CD4-positive, alpha-beta T cell treated with Interleukin-6 at 100 ng/mL for 8 hours (primary cell): ENCODE results near the gene EMC9.
A peak's percentile ranks its signal among the peaks of the same experiment; 100 is the strongest.

Experiments used
- DNase-seq: peaks from one replicate; pipeline ENCODE4 v3.0.0-alpha.2; 2020; ENCODE audit warnings: mixed read lengths, low spot score

EMC9 gene

DNA sequence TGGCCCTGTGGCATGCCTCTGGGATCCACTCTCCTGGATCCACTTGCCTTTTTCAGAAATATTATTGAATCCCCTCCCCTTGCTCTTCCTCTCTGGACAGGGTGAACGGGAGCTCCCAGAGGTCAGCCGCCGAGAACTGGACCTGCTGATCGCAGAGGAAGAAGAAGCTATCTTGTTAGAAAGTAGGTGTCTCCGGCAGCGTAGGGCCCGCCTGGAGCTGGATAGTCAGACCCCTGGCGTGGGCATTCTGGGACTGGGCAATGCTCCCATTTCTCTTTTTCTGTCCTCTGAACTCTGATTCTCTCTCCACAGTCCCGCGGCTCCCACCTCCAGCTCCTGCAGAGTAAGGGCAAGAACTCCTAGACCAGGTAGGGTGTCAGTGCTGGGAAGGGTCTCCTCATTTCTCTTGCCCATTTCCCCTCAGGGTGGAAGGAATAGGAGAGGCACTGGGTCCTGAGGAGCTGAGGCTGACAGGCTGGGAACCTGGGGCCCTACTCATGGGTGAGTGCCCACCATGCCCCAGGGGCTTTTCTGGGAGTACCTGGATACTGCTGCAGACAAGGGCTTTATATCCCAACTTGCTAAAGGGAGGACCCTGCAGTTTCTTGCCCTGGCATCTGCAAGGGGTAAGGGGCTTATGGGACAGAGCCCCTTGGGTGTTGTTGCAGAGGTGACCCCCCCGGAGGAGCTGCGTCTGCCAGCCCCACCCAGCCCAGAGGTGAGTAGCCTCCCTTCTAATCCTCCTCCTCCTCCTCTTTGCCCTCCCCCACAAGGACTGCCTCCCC is 35.8 kb upstream of the EMC9 start:
- no peak for DNase-seq

DNA sequence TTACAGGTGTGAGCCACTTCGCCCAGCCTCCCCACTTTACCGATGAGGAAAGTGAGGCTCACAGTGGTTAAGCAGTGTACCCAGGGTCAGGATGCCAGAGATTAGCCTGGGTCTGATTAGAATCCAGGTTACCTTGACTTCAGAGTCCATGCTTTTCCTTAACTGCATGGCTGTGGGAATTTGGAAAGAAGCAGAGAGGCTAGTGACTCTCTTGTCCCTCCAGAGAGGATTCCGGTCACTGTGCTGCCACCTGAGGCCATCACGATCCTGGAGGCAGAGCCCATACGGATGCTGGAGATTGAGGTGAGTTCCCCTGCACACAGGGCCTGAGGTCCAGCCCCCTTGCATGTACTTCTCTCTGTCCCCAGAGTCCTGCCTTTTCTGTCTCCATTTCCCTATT is 35.2 kb upstream of the EMC9 start:
- no peak for DNase-seq

GRCh38 chr14:24172871-24173281 is 31.5 kb upstream of the EMC9 start:
- no peak for DNase-seq

DNA sequence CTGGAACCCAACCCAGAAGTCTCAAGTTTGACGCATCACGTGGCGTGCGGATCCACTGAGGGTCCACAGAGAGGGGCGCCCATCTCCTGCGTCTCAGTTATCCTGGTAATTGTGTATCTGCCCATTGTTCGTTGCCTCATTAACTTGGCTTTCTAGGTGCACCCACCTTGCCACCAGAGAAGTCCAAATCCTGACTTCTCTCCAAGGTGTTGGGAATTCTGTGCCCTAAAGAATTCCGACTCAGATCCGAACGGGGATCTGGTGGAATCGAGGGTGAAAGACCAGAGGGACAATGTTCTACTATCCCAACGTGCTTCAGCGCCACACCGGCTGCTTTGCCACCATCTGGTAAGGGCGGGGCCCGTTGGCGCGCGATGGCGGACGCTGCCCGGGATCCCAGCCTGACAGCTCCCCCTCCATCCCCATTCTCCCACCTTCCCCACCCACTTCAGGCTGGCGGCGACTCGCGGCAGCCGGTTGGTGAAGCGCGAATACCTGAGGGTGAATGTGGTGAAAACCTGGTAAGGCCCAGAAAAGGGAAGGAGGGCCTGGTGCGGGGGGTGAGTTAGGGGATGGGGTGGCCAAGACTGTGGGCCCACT is 31.0 kb upstream of the EMC9 start:
- no peak for DNase-seq

DNA sequence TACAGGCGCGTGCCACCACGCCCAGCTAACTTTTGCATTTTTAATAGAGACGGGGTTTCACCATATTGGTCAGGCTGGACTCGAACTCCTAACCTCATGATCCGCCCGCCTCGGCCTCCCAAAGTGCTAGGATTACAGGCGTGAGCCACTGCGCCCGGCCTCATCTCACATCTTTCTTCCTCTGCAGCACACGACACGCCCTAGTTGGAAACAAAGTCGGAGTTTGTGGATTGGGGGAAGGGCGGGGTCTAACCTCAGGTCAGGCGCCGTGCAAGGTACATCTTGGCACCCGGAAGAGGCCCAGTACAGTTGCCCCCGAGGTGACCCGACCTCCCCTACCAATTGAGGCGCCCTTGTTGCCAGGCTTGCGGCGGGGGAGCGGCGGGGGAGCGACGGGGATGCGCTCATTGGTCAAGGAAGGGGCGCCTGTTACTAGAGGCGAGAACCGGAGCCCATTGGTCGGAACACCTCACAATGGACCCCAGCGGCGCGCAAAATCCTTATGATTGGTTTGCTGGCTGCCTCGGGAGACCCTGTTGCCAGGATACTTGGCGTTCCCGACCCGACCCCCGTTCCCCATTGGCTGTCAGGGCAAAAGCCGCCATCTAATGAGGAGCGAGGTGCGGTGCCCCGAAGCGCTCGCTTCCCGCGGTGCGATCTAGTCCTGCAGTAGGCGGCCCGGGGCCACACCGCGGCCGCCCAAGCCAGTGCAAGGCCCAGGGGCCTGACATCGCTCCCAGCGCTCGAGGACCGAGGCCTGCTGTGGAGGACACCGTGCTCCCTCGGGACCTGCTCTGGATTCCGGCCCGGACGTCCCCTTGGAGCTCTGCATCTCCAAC is 30.2 kb upstream of the EMC9 start, which contains the start of gene REC8:
Gene REC8 (plus strand): TSS at position 659 of the 839 bp plus-strand sequence. CDS start 473 bp downstream, outside the sequence.
- peak; percentile 73 for DNase-seq

DNA sequence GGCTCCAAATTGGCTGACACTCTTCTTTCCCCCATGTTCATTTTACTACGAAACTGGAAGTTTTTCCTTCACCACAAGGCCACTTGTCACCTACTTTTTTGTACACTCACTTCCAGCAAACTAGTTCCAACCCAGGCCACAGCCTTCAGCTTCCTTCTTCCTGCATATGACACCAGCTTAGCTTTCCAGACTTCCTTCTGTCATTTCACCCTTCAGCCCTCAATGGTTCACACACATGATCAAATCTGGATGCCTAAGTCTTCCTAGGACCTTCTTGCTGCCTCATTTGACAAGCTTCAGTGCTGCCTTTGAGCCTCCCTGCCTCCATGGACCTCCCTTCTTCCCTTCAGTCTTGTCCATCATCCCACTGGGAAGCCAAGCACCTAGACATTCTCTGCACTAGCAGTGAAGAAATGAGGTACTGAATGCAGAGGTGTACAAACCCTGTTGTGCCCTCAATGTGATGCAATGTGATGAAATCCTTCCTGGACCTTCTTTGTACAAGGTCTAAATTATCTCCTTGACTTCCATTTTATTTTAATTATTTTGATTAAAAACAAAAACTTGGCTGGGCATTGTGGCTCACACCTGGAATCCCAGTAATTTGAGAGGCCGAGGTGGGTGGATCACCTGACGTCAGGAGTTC is 26.2 kb upstream of the EMC9 start:
- DNase-seq, result no peak

DNA sequence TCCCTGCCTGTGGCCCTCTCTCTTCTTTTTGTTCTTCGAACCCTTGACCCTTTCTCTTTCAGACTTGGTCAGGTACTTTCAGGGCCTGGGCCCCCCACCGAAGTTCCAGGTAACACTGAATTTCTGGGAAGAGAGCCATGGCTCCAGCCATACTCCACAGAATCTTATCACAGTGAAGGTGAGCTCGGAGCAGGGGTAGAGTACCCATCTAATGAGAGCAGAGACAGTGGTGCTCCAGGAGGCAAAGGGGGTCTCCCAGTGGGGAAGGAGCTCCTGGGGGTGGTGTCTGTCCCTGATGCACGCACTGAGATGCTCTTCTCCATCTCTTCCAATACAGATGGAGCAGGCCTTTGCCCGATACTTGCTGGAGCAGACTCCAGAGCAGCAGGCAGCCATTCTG is 24.4 kb upstream of the EMC9 start:
- DNase-seq, result no peak

GRCh38 chr14:24164518-24164991 is 23.2 kb upstream of the EMC9 start:
- no peak for DNase-seq

DNA sequence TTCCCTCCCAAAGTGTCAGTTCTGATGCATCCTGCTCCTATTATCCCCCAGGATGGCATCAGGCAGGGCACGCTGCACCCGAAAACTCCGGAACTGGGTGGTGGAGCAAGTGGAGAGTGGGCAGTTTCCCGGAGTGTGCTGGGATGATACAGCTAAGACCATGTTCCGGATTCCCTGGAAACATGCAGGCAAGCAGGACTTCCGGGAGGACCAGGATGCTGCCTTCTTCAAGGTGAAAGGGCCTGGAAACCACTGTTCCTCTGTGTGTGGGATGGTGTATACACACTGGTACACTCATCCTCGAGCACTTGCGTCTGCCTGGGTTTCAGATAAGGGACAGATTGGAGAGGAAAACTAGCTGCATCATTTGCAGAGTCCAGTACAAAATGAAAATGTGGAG is 20.7 kb upstream of the EMC9 start:
- no peak for DNase-seq

DNA sequence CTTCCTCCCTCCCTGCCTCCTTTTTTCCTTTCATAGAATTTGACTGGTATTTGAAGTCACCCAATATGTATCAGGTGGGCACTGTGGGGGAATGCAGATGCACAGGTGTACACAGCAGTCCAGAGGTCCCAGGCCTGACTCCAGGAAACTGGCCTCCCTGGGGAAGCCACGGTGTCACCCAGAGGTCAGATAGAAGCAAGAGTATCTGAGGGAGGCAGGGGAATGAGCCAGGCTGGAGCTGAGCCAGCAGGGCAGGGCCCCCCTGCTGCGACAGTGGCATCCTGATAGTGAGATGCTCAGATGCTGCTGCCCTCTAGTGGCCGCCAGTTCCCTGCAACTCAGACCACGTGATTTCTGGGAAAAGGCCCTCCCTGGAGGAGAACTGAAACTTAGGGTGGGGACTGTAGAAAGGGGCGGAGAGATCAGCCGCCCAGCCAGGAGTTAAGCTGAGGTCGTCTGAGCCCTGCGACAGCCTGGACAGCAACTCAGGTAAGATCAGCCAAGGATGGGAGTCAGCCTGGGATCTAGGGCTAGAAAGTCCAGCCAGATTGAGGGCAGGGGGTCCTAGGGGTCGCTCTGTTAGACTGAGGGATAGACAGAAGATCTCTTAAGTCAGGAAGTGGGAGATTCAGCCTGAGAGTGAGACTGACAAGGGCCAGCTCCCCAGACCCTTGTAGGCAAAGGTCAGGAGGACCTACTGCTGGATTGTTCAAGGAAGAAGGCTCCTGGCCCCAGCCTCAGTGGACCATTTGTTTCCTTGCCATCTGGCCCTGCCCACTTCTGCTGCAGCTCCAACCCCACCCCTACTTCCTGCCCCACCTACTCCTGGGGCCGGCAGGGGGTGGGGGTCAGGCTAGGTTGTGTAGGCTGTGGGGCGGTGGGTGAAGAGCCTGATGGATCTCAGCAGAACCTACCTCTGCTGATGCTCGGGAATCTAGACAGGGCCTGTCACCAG is 19.7 kb upstream of the EMC9 start, which contains the start of gene IRF9:
Gene IRF9 (plus strand): TSS at position 416 of the 955 bp plus-strand sequence. CDS start 880 bp downstream, outside the sequence.
- peak; percentile 96 for DNase-seq

- no peak for DNase-seq
These were observed 19.1 kb upstream of the EMC9 start for GRCh38 chr14:24160499-24160849.

DNA sequence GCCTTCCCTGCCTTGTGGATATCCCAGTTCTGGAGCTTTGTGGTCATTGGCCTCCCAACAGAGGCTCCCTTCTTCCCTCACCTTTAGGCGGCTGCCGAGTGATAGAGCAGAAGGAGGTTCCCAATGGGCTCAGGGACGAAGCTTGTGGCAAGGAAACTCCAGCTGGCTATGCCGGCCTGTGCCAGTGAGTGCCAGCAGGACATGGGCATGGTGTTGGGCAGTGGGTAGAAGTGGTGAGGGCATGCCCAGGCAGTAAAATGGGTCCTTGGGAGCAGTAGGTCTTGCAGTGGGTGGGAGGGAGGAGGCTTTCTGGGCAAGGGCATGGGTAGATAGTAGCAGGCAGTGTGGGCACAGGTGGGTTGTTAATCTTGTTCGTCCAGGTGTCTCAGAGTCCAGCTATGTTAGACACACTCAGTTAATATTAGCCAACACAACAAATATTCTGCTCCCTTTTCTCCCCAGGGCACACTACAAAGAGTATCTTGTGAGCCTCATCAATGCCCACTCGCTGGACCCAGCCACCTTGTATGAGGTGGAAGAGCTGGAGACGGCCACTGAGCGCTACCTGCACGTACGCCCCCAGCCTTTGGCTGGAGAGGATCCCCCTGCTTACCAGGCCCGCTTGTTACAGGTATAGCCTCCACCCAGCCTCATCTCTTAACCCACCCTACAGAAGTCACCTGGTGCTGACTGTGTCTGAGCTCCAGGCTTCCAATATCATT is 18.5 kb upstream of the EMC9 start:
- no peak for DNase-seq

DNA sequence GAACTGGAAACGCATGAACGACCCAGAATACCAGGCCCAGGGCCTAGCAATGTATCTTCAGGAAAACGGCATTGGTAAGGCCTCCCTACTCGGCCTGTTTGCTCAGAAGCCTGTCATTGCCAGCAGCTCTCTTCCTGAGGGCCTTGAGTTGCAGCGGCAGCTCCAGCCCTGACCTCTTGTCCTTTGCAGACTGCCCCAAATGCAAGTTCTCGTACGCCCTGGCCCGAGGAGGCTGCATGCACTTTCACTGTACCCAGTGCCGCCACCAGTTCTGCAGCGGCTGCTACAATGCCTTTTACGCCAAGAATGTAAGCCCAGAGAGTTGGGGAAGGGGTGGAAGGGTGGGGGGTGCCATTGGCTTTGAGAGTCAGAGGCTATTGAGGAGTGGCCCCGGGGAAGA is 15.9 kb upstream of the EMC9 start:
- no peak for DNase-seq

DNA sequence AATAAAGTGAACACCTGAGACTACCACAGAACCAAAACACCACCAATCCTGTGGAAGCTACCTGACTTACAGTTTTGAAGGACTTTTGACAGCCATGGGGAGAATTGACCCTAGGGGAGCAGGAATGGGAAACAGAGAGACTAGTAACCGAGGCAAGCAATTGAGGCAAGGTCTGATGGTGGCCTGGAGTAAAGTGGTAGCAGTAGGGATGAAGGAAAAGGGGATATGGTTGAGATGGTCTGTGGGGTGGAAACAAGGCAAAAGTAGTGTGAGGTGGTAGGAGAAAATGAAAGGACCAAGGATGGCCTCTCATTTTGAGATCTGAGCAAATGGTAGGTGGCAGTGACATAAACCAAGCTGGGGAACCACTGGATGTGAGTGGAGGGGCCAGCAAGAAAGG is 15.4 kb upstream of the EMC9 start:
- DNase-seq, result no peak

DNA sequence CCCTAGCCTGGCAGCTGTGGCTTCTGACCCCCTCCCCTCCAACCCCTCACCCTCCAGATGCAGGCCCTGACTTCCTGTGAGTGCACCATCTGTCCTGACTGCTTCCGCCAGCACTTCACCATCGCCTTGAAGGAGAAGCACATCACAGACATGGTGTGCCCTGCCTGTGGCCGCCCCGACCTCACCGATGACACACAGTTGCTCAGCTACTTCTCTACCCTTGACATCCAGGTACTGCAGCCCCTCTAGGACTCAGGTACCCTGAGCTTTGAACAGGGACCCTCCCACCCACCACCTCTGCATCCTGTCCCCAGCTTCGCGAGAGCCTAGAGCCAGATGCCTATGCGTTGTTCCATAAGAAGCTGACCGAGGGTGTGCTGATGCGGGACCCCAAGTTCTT is 13.7 kb upstream of the EMC9 start:
- DNase-seq, result no peak

DNA sequence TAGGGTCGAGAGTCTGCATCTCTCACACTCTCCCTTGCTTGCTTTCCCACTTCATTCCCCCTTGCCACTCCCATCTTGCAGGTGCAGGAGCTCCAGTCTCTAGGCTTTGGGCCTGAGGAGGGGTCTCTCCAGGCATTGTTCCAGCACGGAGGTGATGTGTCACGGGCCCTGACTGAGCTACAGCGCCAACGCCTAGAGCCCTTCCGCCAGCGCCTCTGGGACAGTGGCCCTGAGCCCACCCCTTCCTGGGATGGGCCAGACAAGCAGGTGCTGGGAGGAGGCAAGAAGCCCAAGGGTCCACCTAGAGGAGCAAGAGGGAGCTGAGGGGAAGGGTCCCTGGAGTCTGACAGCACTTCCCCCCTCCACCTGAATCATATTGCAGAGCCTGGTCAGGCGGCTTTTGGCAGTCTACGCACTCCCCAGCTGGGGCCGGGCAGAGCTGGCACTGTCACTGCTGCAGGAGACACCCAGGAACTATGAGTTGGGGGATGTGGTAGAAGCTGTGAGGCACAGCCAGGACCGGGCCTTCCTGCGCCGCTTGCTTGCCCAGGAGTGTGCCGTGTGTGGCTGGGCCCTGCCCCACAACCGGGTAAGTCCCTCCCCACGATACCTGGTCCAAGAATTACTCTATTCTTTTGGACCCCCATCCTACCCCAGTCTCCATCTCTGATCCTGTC is 10.2 kb upstream of the EMC9 start:
- DNase-seq, result no peak

- no peak for DNase-seq
These were observed 9.6 kb upstream of the EMC9 start for GRCh38 chr14:24150993-24151392.

- DNase-seq, result no peak
These were observed 9.2 kb upstream of the EMC9 start for GRCh38 chr14:24150567-24150966.

DNA sequence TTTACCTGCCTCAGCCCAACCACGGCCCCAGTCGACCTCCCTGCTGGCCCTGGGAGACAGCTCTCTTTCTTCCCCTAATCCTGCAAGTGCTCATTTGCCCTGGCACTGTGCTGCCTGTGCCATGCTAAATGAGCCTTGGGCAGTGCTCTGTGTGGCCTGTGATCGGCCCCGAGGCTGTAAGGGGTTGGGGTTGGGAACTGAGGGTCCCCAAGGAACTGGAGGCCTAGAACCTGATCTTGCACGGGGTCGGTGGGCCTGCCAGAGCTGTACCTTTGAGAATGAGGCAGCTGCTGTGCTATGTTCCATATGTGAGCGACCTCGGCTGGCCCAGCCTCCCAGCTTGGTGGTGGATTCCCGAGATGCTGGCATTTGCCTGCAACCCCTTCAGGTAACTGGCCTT is 8.7 kb upstream of the EMC9 start:
- no peak for DNase-seq
